DND-41 (cell line): Measurements from ENCODE around the gene TBC1D1.

Source experiments
- CTCF ChIP-seq: IDR thresholded peaks from 2 replicates; pipeline ENCODE4 v1.5.1; 2012; ENCODE audit warnings: borderline replicate concordance, low read length, moderate library complexity, mild to moderate bottlenecking; ENCODE audit not compliant: poor library complexity, severe bottlenecking; ENCODE audit errors: extremely low read depth
- EZH2 ChIP-seq: IDR thresholded peaks from 3 replicates; pipeline ENCODE4 v1.6.1; 2012; ENCODE audit warnings: borderline replicate concordance, low read depth, mild to moderate bottlenecking, moderate library complexity, low read length, inconsistent platforms; ENCODE audit not compliant: severe bottlenecking

- TF ChIP-seq CTCF (no peak), EZH2 (no peak)
These were observed 98.7 kb downstream of the TBC1D1 start for GRCh38 chr4:37989398-37990260.
